Thyroid gland (tissue), 4 donors: ENCODE results near the gene ZMYM1.

ENCODE experiments used
- POLR2A ChIP-seq, 2 donors: fragments of 450-650 bp; IDR thresholded peaks; one replicate each; pipeline ENCODE4 v1.6.1; 2017; ENCODE audit warnings: antibody characterized with exemption in 2 of 2, mild to moderate bottlenecking in 2 of 2, moderate library complexity in 1 of 2
- TF ChIP-seq, protein P1 (sequence below), 6 experiments: fragments of 200-600 bp in 3 of 6; fragments of 450-650 bp in 3 of 6; sonication (generic) in 3 of 6; IDR thresholded peaks; one replicate each; pipeline ENCODE4 v1.5.1; 2016 to 2019; ENCODE audit warnings: antibody characterized with exemption in 6 of 6, mild to moderate bottlenecking in 2 of 6, inconsistent platforms in 1 of 6, moderate library complexity in 1 of 6

DNA sequence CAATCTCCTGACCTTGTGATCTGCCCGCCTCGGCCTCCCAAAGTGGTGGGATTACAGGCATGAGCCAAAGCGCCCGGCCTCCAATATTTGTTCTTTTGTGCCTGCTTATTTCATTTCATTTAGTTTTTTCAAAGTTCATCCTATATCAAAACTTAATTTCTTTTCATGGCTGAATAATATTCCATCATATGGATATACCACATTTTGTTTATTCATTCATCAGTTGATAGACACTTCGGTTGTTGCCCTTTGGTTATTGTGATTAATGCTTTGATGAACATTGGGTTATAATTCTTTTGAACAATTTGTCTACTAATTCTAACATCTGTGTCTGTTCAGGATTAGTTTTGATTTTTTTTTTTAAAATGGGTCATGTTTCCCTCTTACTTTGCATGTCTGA is 72.0 kb downstream of the ZMYM1 start:
- TF ChIP-seq, protein P1, sequence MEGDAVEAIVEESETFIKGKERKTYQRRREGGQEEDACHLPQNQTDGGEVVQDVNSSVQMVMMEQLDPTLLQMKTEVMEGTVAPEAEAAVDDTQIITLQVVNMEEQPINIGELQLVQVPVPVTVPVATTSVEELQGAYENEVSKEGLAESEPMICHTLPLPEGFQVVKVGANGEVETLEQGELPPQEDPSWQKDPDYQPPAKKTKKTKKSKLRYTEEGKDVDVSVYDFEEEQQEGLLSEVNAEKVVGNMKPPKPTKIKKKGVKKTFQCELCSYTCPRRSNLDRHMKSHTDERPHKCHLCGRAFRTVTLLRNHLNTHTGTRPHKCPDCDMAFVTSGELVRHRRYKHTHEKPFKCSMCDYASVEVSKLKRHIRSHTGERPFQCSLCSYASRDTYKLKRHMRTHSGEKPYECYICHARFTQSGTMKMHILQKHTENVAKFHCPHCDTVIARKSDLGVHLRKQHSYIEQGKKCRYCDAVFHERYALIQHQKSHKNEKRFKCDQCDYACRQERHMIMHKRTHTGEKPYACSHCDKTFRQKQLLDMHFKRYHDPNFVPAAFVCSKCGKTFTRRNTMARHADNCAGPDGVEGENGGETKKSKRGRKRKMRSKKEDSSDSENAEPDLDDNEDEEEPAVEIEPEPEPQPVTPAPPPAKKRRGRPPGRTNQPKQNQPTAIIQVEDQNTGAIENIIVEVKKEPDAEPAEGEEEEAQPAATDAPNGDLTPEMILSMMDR (IDR thresholded peaks at IDR 0.05): no peak
- TF ChIP-seq POLR2A (IDR thresholded peaks at IDR 0.05): no peak
